ENCODE results near the gene UBASH3A. TPM values are rescaled to one million over a fixed set of nuclear protein-coding genes. Genes with fewer than 3 reads are reported as not detected.

UBASH3A gene
- total RNA-seq, 2 experiments from 2014 or later = not detected

DNA sequence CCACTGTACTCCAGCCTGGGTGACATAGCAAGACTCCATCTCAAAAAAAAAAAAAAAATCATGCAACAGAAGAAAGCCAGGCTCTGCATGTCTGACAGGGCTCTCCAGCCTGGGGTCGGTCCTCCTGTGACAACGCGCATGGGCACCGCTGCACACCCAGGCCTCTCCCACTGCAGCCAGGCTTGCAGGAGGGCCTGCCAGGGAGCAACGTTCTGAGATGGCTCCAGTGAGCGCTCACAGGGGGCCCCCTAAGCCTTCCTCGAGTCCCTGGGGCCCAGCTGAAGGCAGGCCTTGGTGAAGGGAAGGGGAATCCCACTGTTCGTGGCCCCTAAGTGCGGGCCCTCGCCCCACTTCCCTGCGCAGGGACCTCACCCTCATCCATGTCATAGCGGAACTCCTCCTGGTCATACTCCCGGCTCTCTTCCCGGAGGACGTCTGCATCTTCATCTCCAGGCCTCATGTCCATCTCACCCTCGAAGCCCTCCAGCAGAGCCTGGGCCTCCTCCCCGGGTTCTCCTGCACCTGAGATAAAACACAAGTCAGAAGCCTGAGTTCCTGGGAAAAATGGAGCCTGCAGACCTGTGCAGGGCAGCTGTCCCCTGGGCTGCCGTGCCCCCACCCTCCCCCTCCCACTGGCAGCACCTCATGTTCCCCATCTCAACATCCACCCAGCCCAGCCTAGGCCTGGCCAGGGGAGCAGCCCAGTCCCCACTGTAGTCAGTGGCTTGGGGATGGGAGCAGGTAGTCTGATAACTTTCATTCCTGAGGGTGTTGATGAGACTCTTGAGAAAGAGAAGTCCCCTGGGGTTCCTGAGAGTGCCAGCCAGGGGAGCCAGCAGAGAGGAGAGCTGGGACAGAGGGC is 72.1 kb downstream of the UBASH3A start:
- Histone ChIP-seq H3K4me2 (ENCODE audit: low read length) (no peak overlapping the region), H3K79me2 (ENCODE audit: insufficient read depth, low read depth, low read length) (no peaks in the 10 kb centered on the region), H3K4me3 (ENCODE audit: low read depth, low read length, poor library complexity, severe bottlenecking) (no peak overlapping the region), H3K27ac (ENCODE audit: low read depth, low read length, poor library complexity, severe bottlenecking) (no peak overlapping the region), H3K9me3 (ENCODE audit: low read length) (no peaks in the 10 kb centered on the region), H3K36me3 (ENCODE audit: insufficient read depth, low read length) (no peaks in the 10 kb centered on the region), H2AFZ (ENCODE audit: low read length) (no peak overlapping the region), H3K9me2 (ENCODE audit: insufficient read depth, low read length) (no peaks in the 10 kb centered on the region), H4K20me1 (ENCODE audit: insufficient read depth, low read length) (no peaks in the 10 kb centered on the region), H3K4me1 (ENCODE audit: insufficient read depth, low read length, poor library complexity, severe bottlenecking) (peaks cover 20% of the 10 kb centered on the region)
- ChIA-PET POLR2A (no interaction called here), CTCF (ENCODE audit: unreplicated experiment) (no interaction called here)
- TF ChIP-seq EZH2phosphoT487 (IDR thresholded peaks at IDR 0.05; ENCODE audit: borderline replicate concordance, low read depth, low read length) = no peak
- TF ChIP-seq, protein P1, sequence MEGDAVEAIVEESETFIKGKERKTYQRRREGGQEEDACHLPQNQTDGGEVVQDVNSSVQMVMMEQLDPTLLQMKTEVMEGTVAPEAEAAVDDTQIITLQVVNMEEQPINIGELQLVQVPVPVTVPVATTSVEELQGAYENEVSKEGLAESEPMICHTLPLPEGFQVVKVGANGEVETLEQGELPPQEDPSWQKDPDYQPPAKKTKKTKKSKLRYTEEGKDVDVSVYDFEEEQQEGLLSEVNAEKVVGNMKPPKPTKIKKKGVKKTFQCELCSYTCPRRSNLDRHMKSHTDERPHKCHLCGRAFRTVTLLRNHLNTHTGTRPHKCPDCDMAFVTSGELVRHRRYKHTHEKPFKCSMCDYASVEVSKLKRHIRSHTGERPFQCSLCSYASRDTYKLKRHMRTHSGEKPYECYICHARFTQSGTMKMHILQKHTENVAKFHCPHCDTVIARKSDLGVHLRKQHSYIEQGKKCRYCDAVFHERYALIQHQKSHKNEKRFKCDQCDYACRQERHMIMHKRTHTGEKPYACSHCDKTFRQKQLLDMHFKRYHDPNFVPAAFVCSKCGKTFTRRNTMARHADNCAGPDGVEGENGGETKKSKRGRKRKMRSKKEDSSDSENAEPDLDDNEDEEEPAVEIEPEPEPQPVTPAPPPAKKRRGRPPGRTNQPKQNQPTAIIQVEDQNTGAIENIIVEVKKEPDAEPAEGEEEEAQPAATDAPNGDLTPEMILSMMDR (conservative IDR thresholded peaks at IDR 0.05; ENCODE audit: low read length) = no peak
- BruUV-seq (replicated peaks) = no TSS peak
- intact Hi-C loops (cut with micrococcal nuclease; ENCODE audit: unreplicated experiment) = no loop called here
- no peak for DNase-seq (ENCODE audit: low spot score)

DNA sequence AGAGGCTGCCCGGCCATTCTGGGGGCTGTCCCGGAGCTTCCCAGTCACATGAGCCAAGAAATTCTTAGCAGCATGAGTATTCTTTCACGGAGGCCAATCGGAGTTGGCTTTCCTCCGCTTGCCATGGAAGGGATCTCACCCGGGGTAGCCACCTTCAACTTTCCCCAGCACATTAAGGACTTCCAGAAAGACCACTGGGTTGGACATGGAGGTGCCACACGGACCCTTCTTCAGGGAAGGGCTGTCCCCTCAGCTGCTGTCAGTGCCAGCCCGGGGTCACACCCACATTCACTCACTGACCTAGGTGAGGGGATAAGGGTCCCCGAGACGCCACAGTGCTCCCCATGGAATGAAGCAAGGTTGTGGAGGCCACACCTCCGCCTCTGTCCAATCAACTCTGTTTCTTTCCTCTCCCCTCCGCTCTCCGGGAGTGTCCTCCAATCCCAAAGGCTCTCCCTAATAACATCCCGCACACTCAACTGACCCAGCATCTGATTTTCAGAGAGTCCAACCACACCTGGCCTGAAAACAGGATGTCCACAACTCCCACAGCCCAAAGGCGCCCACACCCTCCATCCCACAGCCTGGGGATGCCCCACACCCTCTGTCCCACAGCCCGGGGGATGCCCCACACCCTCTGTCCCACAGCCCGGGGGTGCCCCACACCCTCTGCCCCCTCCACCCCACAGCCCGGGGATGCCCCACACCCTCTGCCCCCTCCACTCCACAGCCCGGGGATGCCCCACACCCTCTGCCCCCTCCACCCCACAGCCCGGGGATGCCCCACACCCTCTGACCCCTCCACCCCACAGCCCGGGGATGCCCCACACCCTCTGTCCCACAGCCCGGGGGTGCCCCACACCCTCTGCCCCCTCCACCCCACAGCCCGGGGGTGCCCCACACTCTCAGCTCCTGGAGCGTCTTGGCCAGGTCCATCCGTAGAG is 73.0 kb downstream of the UBASH3A start:
- POLR2A ChIA-PET = interaction anchor here (1.2 kb wide), 1 partner anchor 8 kb away, joined by 5 read pairs; no protein-coding TSS in a partner anchor
- no TSS peak for BruUV-seq (replicated peaks)

More for the DNA sequence above, 73.0 kb downstream of the UBASH3A start:
- Histone ChIP-seq H3K9me3 (ENCODE audit: low read length) (no peaks in the 10 kb centered on the region), H4K20me1 (ENCODE audit: insufficient read depth, low read length) (no peaks in the 10 kb centered on the region), H2AFZ (ENCODE audit: low read length) (no peak overlapping the region), H3K36me3 (ENCODE audit: insufficient read depth, low read length) (no peaks in the 10 kb centered on the region), H3K4me2 (ENCODE audit: low read length) (no peak overlapping the region), H3K9me2 (ENCODE audit: insufficient read depth, low read length) (no peaks in the 10 kb centered on the region), H3K4me1 (ENCODE audit: insufficient read depth, low read length, poor library complexity, severe bottlenecking) (peaks cover 11% of the 10 kb centered on the region), H3K79me2 (ENCODE audit: insufficient read depth, low read depth, low read length) (no peaks in the 10 kb centered on the region), H3K27ac (ENCODE audit: low read depth, low read length, poor library complexity, severe bottlenecking) (no peak overlapping the region), H3K4me3 (ENCODE audit: low read depth, low read length, poor library complexity, severe bottlenecking) (no peak overlapping the region)
- intact Hi-C loops (cut with micrococcal nuclease; ENCODE audit: unreplicated experiment) = no loop called here
- TF ChIP-seq EZH2phosphoT487 (IDR thresholded peaks at IDR 0.05; ENCODE audit: borderline replicate concordance, low read depth, low read length) = no peak
- TF ChIP-seq, protein P1 (conservative IDR thresholded peaks at IDR 0.05; ENCODE audit: low read length) = no peak
- CTCF ChIA-PET (ENCODE audit: unreplicated experiment) = no interaction called here
- no peak for DNase-seq (ENCODE audit: low spot score)
